ENCODE measurements around the gene RAPGEF1. TPM values are rescaled to one million over a fixed set of nuclear protein-coding genes. Genes with fewer than 3 reads are reported as not detected.

Gene RAPGEF1
- total RNA-seq, 1 experiment from 2014 or later = 61.5 TPM

- Histone ChIP-seq H3K27me3 (replicated peaks; ENCODE audit: insufficient read depth, low read depth, low read length, poor library complexity) (no peaks in the 10 kb centered on the region), H3K36me3 (ENCODE audit: insufficient read depth, low read length, poor library complexity, severe bottlenecking) (no peaks in the 10 kb centered on the region), H3K4me3 (ENCODE audit: low read depth, low read length, poor library complexity, severe bottlenecking) (no peak overlapping the region), H3K9me3 (ENCODE audit: low read depth, low read length, poor library complexity, severe bottlenecking) (no peaks in the 10 kb centered on the region), H3K27ac (ENCODE audit: low read depth, low read length, poor library complexity, severe bottlenecking) (no peak overlapping the region), H3K4me1 (ENCODE audit: insufficient read depth, low read length, poor library complexity, severe bottlenecking) (peaks cover 11% of the 10 kb centered on the region)
- ChIA-PET POLR2A (ENCODE audit: low non-redundant PET) (no interaction called here), CTCF (no interaction called here)
- BruUV-seq (replicated peaks) = no TSS peak
- intact Hi-C loops (cut with micrococcal nuclease; ENCODE audit: unreplicated experiment) = no loop called here
- TF ChIP-seq, protein P1, sequence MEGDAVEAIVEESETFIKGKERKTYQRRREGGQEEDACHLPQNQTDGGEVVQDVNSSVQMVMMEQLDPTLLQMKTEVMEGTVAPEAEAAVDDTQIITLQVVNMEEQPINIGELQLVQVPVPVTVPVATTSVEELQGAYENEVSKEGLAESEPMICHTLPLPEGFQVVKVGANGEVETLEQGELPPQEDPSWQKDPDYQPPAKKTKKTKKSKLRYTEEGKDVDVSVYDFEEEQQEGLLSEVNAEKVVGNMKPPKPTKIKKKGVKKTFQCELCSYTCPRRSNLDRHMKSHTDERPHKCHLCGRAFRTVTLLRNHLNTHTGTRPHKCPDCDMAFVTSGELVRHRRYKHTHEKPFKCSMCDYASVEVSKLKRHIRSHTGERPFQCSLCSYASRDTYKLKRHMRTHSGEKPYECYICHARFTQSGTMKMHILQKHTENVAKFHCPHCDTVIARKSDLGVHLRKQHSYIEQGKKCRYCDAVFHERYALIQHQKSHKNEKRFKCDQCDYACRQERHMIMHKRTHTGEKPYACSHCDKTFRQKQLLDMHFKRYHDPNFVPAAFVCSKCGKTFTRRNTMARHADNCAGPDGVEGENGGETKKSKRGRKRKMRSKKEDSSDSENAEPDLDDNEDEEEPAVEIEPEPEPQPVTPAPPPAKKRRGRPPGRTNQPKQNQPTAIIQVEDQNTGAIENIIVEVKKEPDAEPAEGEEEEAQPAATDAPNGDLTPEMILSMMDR (conservative IDR thresholded peaks at IDR 0.05; ENCODE audit: low read depth, low read length) = no peak
- TF ChIP-seq EZH2 (IDR thresholded peaks at IDR 0.05; ENCODE audit: borderline replicate concordance, low read depth, low read length, poor library complexity, severe bottlenecking) = no peak
- DNase-seq (ENCODE audit: low spot score) = no peak
Observed at GRCh38 chr9:131642496-131643083, 97.3 kb downstream of the RAPGEF1 start.

- ChIA-PET POLR2A (ENCODE audit: low non-redundant PET) (no interaction called here), CTCF (no interaction called here)
- Histone ChIP-seq H3K36me3 (ENCODE audit: insufficient read depth, low read length, poor library complexity, severe bottlenecking) (no peaks in the 10 kb centered on the region), H3K9me3 (ENCODE audit: low read depth, low read length, poor library complexity, severe bottlenecking) (no peaks in the 10 kb centered on the region), H3K4me3 (ENCODE audit: low read depth, low read length, poor library complexity, severe bottlenecking) (no peak overlapping the region), H3K4me1 (ENCODE audit: insufficient read depth, low read length, poor library complexity, severe bottlenecking) (peaks cover 11% of the 10 kb centered on the region), H3K27ac (ENCODE audit: low read depth, low read length, poor library complexity, severe bottlenecking) (no peak overlapping the region), H3K27me3 (replicated peaks; ENCODE audit: insufficient read depth, low read depth, low read length, poor library complexity) (no peaks in the 10 kb centered on the region)
- no TSS peak for BruUV-seq (replicated peaks)
- TF ChIP-seq, protein P1 (conservative IDR thresholded peaks at IDR 0.05; ENCODE audit: low read depth, low read length) = peak; percentile 22; the same call in 1 of the 2 replicates
- no peak for TF ChIP-seq EZH2 (IDR thresholded peaks at IDR 0.05; ENCODE audit: borderline replicate concordance, low read depth, low read length, poor library complexity, severe bottlenecking)
- intact Hi-C loops (cut with micrococcal nuclease; ENCODE audit: unreplicated experiment) = no loop called here
- peak; percentile 16 for DNase-seq (ENCODE audit: low spot score)
Observed at GRCh38 chr9:131641618-131642495, 98.0 kb downstream of the RAPGEF1 start.

DNA sequence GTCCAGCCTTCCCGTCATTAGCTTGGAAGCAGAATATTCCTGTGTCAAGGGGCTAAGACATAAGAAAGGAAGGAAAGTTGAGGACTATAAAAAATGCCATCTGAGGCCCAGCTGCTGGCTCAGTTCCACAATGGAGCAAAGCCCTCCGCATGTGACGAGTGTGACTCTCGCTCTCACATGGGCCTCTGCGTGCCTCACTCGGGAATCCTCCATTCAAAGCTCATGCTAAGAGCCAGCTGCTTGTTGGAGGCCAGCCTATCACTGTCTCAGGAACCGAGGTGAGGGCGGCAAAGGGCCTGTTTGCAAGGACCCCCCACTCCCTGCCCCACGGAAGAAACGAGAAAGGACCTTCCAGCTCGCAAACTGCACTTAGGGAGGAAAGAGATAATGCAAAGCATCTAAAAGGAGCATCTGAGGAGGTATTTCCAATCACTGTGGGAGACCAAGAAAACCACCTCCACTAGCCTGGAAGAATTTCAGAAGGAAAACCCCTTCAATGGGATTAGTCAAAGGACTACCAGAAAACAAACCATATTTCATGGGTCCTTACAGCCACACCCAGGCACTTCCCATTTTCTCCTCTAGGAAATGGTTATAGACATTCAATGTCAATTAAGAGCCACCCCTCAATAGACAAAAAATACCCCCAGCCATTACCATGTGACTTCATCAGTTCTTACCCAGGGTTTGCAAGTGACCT lies 99.3 kb downstream of the RAPGEF1 start:
- H3K9me3 ChIP-seq (ENCODE audit: low read depth, low read length, poor library complexity, severe bottlenecking) = no peaks in the 10 kb centered on the region
- H3K27ac ChIP-seq (ENCODE audit: low read depth, low read length, poor library complexity, severe bottlenecking) = no peak overlapping the region
- TF ChIP-seq, protein P1 (conservative IDR thresholded peaks at IDR 0.05; ENCODE audit: low read depth, low read length) = no peak
- no peak for TF ChIP-seq EZH2 (IDR thresholded peaks at IDR 0.05; ENCODE audit: borderline replicate concordance, low read depth, low read length, poor library complexity, severe bottlenecking)
- ChIA-PET POLR2A (ENCODE audit: low non-redundant PET) (no interaction called here), CTCF (interaction anchor here (0.6 kb wide), 1 partner anchor 1208 kb away, joined by 8 read pairs; no protein-coding TSS in a partner anchor)
- intact Hi-C loops (cut with micrococcal nuclease; ENCODE audit: unreplicated experiment) = no loop called here
- H3K27me3 ChIP-seq (replicated peaks; ENCODE audit: insufficient read depth, low read depth, low read length, poor library complexity) = no peaks in the 10 kb centered on the region
- no peaks in the 10 kb centered on the region for H3K36me3 ChIP-seq (ENCODE audit: insufficient read depth, low read length, poor library complexity, severe bottlenecking)
- DNase-seq (ENCODE audit: low spot score) = peak; percentile 51
- H3K4me3 ChIP-seq (ENCODE audit: low read depth, low read length, poor library complexity, severe bottlenecking) = no peak overlapping the region
- H3K4me1 ChIP-seq (ENCODE audit: insufficient read depth, low read length, poor library complexity, severe bottlenecking) = peaks cover 14% of the 10 kb centered on the region
- no TSS peak for BruUV-seq (replicated peaks)

All from A673 (cell line).